Pons (tissue), 1 donor: Measurements from ENCODE around the gene EGLN2.
"Not testable (repeated sequence)": the region's sequence is repeated elsewhere in the genome, so short reads cannot be mapped to it uniquely, and the experiment has no call there.

Source experiments
- DNase-seq: peaks from one replicate; pipeline ENCODE4 v3.0.0-alpha.2; 2016; ENCODE audit warnings: low spot score

Gene EGLN2

GRCh38 chr19:40798683-40799557, at the start of gene EGLN2:
Gene EGLN2, plus strand, starts transcription at chr19:40799191. Its CDS starts 1,382 bp downstream, at chr19:40800573.
- DNase-seq, result peak; percentile 100

GRCh38 chr19:40750058-40750873, 48.7 kb upstream of the EGLN2 start, which contains the start of gene ACTMAP:
Gene ACTMAP, minus strand, starts transcription at chr19:40750477. Its CDS starts 674 bp downstream, at chr19:40749803.
- peak; percentile 100 for DNase-seq

DNA sequence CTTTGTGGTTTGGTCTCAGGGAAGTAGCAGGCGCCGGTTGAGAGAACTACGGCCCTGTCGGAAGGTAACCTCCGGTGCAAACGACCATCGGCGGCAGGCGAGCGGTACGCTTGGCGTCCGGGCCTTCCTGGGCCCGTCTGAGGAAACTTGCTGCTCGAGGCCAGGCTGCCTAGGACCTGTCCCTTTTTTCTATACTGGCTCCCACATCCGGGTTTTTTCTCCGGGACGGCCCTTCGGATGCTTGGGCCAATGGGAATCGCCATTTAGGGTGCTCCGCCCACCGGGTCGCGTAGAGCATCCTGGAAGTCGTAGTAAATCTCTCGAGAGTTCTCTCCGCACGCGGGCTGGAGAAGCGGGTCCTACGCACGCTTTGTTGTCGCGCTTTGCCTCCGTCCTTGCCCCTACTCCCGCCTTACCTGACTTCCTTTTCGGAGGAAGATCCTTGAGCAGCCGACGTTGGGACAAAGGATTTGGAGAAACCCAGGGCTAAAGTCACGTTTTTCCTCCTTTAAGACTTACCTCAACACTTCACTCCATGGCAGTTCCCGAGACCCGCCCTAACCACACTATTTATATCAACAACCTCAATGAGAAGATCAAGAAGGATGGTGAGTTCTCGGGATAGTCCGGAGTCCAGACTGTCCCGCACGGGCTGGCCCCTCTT, 48.0 kb upstream of the EGLN2 start, which contains the start of gene SNRPA:
Gene SNRPA (plus strand): TSS at position 330 of the 664 bp plus-strand sequence. CDS start 206 bp downstream, at position 536.
- peak; percentile 98 for DNase-seq

DNA sequence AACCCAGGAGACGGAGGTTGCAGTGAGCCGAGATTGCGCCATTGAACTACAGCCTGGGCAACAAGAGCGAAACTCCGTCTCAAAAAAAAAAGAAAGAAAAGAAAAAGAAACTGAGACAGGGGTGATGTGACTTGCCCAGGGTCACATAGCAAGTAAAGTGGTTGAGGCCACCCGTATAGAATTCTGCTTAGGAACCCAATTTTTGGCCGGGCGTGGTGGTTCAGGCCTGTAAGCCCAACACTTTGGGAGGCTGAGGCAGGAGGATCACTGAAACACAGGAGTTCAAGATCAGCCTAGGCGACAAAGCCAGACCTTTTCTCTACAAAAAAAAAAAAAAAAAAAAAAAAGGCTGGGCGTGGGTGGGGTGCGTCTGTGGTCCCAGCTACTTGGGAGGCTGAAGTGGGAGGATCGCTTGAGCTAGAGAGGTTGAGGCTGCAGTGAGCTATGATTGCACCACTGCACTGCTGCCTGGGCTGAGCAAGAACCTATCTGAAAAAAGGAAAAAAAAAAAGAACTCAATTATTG, 46.7 kb upstream of the EGLN2 start:
- DNase-seq, result no peak

DNA sequence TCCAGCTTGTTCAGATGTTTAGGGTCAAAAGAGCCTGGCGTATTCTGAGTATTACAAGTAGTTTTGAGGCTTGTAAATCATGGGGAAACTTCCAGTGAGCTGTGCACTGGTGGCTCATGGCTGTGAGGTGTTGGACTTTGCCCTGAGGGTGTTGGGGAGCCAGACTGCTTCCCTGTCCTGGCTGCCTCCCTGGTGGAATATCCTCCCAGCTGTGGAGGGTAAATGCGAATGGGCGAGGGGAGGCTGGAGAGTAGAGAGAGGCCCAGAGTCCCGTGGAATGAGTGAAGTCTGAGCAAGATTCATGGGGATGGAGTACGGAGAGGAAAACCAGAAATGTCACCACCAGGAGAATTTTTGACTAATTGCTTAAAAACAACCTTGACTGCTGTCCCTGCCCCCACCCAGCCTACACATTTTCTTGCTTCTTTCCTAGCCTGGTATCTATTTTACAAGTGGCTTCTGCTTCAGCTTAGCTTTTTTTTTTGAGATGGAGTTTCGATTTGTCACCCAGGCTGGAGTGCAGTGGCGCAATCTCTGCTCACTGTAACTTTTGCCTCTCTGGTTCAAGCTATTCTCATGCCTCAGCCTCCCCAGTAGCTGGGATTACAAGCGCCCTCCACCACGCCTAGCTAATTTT, 44.3 kb upstream of the EGLN2 start:
- DNase-seq, result no peak

- no peak for DNase-seq
Observed at GRCh38 chr19:40755248-40755624, 43.8 kb upstream of the EGLN2 start.

- DNase-seq, result no peak
Observed at GRCh38 chr19:40755791-40756190, 43.2 kb upstream of the EGLN2 start.

DNA sequence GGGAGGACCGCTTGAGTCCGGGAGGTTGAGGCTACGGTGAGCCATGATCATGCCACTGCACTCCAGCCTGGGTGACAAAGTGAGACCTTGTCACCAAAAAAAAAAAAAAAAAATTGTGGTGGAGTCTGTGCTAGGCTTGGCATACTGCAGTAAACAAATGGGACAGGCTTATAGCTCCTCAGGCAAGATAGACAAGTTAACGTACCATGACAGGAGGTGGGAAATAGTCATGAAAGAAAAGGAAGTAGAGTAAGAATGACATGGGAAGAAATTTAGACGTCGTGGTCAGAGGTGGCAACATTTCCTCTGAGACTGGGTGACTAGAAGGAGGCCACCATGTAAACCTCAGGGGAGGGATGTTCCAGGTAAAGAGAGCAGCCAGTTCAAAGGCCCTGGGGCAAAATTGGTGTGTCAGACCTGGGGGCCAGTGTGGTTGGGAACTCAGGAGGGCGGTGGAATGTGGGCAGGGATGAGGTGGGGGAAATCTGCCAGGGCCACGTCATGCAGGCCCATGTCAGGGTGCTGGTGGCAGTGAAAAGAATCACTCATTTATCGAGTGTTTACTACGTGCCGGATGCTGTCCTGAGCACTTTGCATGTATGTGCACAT, 42.4 kb upstream of the EGLN2 start:
- DNase-seq, result no peak

GRCh38 chr19:40758491-40758890, 40.5 kb upstream of the EGLN2 start:
- DNase-seq, result no peak

GRCh38 chr19:40759352-40759751, 39.6 kb upstream of the EGLN2 start:
- DNase-seq, result no peak

DNA sequence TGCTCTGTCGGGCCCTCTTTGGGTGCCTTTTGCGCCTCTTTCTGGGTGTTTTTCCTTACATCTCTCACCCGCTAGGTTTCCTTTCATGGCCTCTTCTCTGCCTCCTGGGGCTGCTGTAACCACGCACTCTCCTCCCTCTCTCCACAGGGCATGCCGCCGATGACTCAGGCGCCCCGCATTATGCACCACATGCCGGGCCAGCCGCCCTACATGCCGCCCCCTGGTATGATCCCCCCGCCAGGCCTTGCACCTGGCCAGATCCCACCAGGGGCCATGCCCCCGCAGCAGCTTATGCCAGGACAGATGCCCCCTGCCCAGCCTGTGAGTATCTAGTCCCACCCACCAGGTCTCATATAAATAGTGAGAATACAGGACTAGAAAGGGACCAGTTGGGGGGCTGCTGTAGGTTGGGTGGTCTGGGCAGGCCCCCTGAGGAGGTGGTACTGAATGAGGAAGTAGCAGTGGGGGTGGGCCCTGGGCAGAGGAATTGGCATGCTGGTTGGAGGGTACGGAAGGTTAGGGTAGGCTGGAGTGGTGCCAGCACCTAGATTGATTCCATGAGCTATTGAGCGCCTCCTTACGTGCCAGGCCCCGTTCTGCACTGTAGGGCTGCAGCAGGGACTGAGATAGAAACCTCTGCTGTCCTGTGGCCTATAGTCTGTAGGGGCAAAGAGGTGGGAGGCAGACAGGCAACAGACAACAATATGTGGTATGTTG, 36.1 kb upstream of the EGLN2 start:
- no peak for DNase-seq

GRCh38 chr19:40763526-40763925, 35.5 kb upstream of the EGLN2 start:
- DNase-seq, result no peak

DNA sequence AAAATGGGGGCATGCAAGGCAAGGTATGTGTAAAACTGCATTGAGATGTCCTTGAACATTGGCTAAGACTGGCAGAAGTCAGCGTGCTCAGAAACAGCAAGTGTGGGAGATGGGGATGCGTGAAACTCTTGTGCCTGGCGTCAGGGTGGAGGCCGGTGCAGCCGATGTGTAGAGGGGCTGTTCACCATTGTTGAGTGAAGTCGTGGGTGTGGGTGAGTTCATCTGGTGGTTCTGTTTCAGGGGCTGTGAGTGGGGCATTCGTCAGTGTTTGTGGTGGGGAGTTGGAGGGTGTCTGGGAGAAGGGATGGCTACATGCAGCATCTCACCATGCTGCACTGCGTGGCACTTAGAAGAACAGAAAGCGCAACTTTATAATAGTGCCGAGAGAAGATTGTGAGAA, 35.0 kb upstream of the EGLN2 start:
- DNase-seq, result no peak

DNA sequence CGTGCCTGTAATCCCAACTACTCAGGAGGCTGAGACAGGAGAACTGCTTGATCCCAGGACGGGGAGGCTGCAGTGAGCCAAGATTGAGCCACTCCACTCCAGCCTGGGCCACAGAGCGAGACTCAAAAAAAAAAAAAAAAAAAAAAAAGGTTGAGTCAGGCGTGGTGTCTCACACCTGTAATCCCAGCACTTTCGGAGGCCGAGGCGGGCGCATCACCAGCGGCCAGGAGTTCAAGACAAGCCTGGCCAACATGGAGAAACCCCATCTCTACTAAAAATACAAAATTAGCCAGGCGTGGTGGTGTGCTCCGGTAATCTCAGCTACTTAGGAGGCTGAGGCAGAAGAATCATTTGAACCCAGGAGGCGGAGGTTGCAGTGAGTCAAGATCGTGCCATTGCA, 32.6 kb upstream of the EGLN2 start:
- DNase-seq, result not testable (repeated sequence)

GRCh38 chr19:40768869-40769268, 30.1 kb upstream of the EGLN2 start:
- DNase-seq, result no peak

GRCh38 chr19:40771101-40771862, 27.7 kb upstream of the EGLN2 start:
- not testable (repeated sequence) for DNase-seq

- no peak for DNase-seq
Observed at GRCh38 chr19:40774916-40775631, 23.9 kb upstream of the EGLN2 start, which contains the start of gene MIA. Gene MIA, plus strand, starts transcription at chr19:40775521. Its CDS starts 22 bp downstream, at chr19:40775543.

DNA sequence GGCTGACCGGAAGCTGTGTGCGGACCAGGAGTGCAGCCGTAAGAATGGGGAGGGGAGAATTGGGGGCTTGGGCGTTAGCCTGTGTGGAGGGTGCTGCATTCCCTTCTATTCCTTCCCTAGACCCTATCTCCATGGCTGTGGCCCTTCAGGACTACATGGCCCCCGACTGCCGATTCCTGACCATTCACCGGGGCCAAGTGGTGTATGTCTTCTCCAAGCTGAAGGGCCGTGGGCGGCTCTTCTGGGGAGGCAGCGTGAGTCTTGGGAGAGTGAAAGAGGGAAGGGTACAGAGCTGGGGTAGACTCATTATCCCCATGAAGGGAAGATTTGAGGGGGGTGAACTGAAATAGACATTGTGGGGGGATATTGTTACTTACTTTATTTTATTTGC, 23.4 kb upstream of the EGLN2 start:
- DNase-seq, result no peak

DNA sequence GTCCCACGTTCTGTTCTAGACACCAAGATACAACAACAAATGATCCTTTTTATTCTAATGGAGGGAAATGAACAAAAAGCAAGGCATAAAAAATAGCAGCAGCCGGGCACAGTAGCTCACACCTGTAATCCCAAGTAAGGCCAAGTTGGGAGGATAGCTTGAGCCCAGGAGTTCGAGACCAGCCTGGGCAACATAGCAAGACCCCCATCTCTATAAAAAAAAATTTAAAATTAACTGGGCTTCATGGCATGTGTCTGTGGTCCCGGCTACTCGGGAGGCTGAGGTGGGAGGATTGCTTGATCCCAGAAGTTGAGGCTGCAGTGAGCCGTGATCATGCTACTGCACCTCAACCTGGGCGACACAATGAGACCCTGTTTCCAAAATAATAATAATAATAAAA, 22.6 kb upstream of the EGLN2 start:
- no peak for DNase-seq
